Endothelial cell of umbilical vein (primary cell): Measurements from ENCODE around the gene ANKRD34B. TPM values are rescaled to one million over a fixed set of nuclear protein-coding genes. Genes with fewer than 3 reads are reported as not detected.

ENCODE experiments used
- BruUV-seq: library from RNA; stranded (reverse); fragments of 400-500 nt; replicated peaks from 2 replicates; lab custom pipeline; 2021; lab: Mats Ljungman, UMichigan
- CTCF ChIA-PET: fragments of 300-600, 350-600 bp; sonication (Branson Sonifier 250); formaldehyde crosslinking; loops from one replicate; lab custom pipeline; 2021; ENCODE audit warnings: antibody characterized with exemption, inconsistent platforms; lab: Charles Lee
- POLR2A ChIA-PET: fragments of 300-600, 350-600 bp; sonication (Branson Sonifier 250); formaldehyde crosslinking; loops from one replicate; lab custom pipeline; 2021; ENCODE audit warnings: antibody characterized with exemption, inconsistent platforms; lab: Charles Lee
- DNase-seq: peaks from one replicate; pipeline ENCODE4 v3.0.0-alpha.2; 2011; ENCODE audit warnings: low read depth, low spot score
- FAIRE-seq: peaks from 2 replicates; lab custom pipeline; 2011; peaks lifted over from hg19 to GRCh38; lab: Jason Lieb, UNC
- H2AFZ ChIP-seq: 2 replicates; pipeline ENCODE4 v1.6.0; 2012; ENCODE audit warnings: low read depth, low read length, control low read depth, inconsistent platforms
- H3K27ac ChIP-seq: 2 replicates; pipeline ENCODE4 v1.5.1; 2011; ENCODE audit warnings: low read depth, mild to moderate bottlenecking, control low read depth, low read length, moderate library complexity; ENCODE audit not compliant: insufficient read depth
- H3K27me3 ChIP-seq, 2 experiments: 2 replicates each; pipeline versions ENCODE4 v1.6.0 to v1.6.1; 2011; ENCODE audit warnings: low read length in 2 of 2, mixed read lengths in 1 of 2; ENCODE audit not compliant: control insufficient read depth in 2 of 2, insufficient read depth in 2 of 2
- H3K36me3 ChIP-seq, 2 experiments: 2 replicates in 1 of 2; 3 replicates in 1 of 2; pipeline ENCODE4 v1.5.1; 2011; ENCODE audit warnings: low read length in 2 of 2, mild to moderate bottlenecking in 1 of 2, moderate library complexity in 1 of 2; ENCODE audit not compliant: control insufficient read depth in 2 of 2, insufficient read depth in 2 of 2; ENCODE audit errors: extremely low read depth in 1 of 2
- H3K4me1 ChIP-seq: 3 replicates; pipeline ENCODE4 v1.5.1; 2011; ENCODE audit warnings: mild to moderate bottlenecking, low read length; ENCODE audit not compliant: control insufficient read depth, insufficient read depth; ENCODE audit errors: extremely low read depth
- H3K4me2 ChIP-seq: 2 replicates; pipeline ENCODE4 v1.6.1; 2011; ENCODE audit warnings: low read length, control low read depth, mixed read lengths; ENCODE audit not compliant: insufficient read depth
- H3K4me3 ChIP-seq, 3 experiments: fragments of 200-600 bp in 1 of 3; sonication (generic), shearing (Covaris generic) in 1 of 3; replicated peaks in 1 of 3; 2 replicates each; pipeline ENCODE4 v1.5.1; 2011 to 2016; ENCODE audit warnings: control low read depth in 3 of 3, low read length in 3 of 3, mild to moderate bottlenecking in 2 of 3, inconsistent platforms in 1 of 3, low read depth in 1 of 3, moderate library complexity in 1 of 3; ENCODE audit not compliant: insufficient read depth in 1 of 3
- H3K79me2 ChIP-seq: 2 replicates; pipeline ENCODE4 v1.6.0; 2012; ENCODE audit warnings: low read length, inconsistent platforms; ENCODE audit not compliant: control insufficient read depth, insufficient read depth
- H3K9ac ChIP-seq: replicated peaks from 2 replicates; pipeline ENCODE3; 2011; ENCODE audit warnings: low read length, control low read depth; ENCODE audit not compliant: insufficient read depth; ENCODE audit errors: extremely low read depth
- H3K9me1 ChIP-seq: replicated peaks from 3 replicates; pipeline ENCODE4 v1.6.0; 2011; ENCODE audit warnings: mild to moderate bottlenecking, low read length; ENCODE audit not compliant: control insufficient read depth, insufficient read depth; ENCODE audit errors: extremely low read depth
- H3K9me3 ChIP-seq: replicated peaks from 2 replicates; pipeline ENCODE4 v1.5.1; 2012; ENCODE audit warnings: low read length, inconsistent platforms; ENCODE audit not compliant: control insufficient read depth, insufficient read depth
- H4K20me1 ChIP-seq: replicated peaks from 2 replicates; pipeline ENCODE3; 2011; ENCODE audit warnings: mild to moderate bottlenecking, low read length; ENCODE audit not compliant: control insufficient read depth, insufficient read depth; ENCODE audit errors: extremely low read depth
- CTCF ChIP-seq, 2 donors: IDR thresholded peaks; 1 replicate in 1 of 2; 2 replicates in 1 of 2; pipeline ENCODE4 v1.5.1; 2011; ENCODE audit warnings: low read length in 2 of 2, mild to moderate bottlenecking in 2 of 2, moderate library complexity in 2 of 2, control low read depth in 1 of 2, inconsistent platforms in 1 of 2, low read depth in 1 of 2; ENCODE audit not compliant: insufficient read depth in 1 of 2; ENCODE audit errors: extremely low read depth in 1 of 2
- EZH2 ChIP-seq: IDR thresholded peaks from 2 replicates; pipeline ENCODE4 v1.6.1; 2012; ENCODE audit warnings: borderline replicate concordance, low read depth, mild to moderate bottlenecking, moderate library complexity, low read length, inconsistent platforms; ENCODE audit not compliant: severe bottlenecking
- FOS ChIP-seq: IDR thresholded peaks from 2 replicates; pipeline ENCODE4 v1.6.1; 2011; ENCODE audit warnings: mild to moderate bottlenecking, low read length, moderate library complexity, borderline replicate concordance; ENCODE audit not compliant: insufficient read depth
- GATA2 ChIP-seq: IDR thresholded peaks from 2 replicates; pipeline ENCODE4 v1.7.0; 2011; ENCODE audit warnings: low read depth, mild to moderate bottlenecking, moderate library complexity, mixed read lengths, low read length; ENCODE audit not compliant: insufficient read length, insufficient read depth
- JUN ChIP-seq: IDR thresholded peaks from 2 replicates; pipeline ENCODE4 v1.6.1; 2011; ENCODE audit warnings: borderline replicate concordance, low read depth; ENCODE audit not compliant: insufficient read length, insufficient read depth
- MAX ChIP-seq: IDR thresholded peaks from 2 replicates; pipeline ENCODE4 v1.6.1; 2011; ENCODE audit not compliant: insufficient read depth, insufficient read length
- MYC ChIP-seq: IDR thresholded peaks from one replicate; pipeline ENCODE4 v1.6.1; 2011; ENCODE audit warnings: mild to moderate bottlenecking, low read depth, low read length
- POLR2A ChIP-seq: IDR thresholded peaks from 2 replicates; pipeline ENCODE4 v1.6.1; 2012; ENCODE audit warnings: low read depth, mild to moderate bottlenecking, control low read depth, low read length
- POLR2AphosphoS5 ChIP-seq: IDR thresholded peaks from 2 replicates; pipeline ENCODE4 v1.6.1; 2012; ENCODE audit warnings: low read depth, mild to moderate bottlenecking, control low read depth, low read length, moderate library complexity; ENCODE audit not compliant: insufficient read depth
- dilution Hi-C: fragments of 300-500 bp; cut with MboI; formaldehyde crosslinking; loops from one replicate; pipeline ENCODE4 v1.15.0; 2019; ENCODE audit warnings: low sequenced_read_pairs; ENCODE audit not compliant: extremely low pct_ligation_motif_present
- intact Hi-C: fragments of 100-400 bp; cut with micrococcal nuclease; formaldehyde crosslinking; loops from one replicate; pipeline ENCODE4 v1.10.0; 2022
- polyA plus RNA-seq, 4 experiments: library from polyadenylated mRNA; depleted of rRNA in 3 of 4; stranded (reverse) in 3 of 4; unstranded in 1 of 4; fragments of >200 nt; gene quantifications; 2 replicates each; pipeline versions ENCODE4 v1.2.1 to v1.2.3, GENCODE V29; 2011 to 2012; ENCODE audit warnings: missing spikeins in 1 of 4
- total RNA-seq: library from RNA; stranded (reverse); gene quantifications from 2 replicates; pipeline ENCODE4 v1.2.3, GENCODE V29; 2021

ANKRD34B gene
- total and polyA plus RNA-seq, 2 donors (not counting 3 experiments of a cell fraction or from before 2014, with no cell fraction given), result not detected

- ChIA-PET POLR2A (no interaction called here), CTCF (no interaction called here)
- dilution Hi-C loops (no loop called here), intact Hi-C loops (no loop called here)
- Histone ChIP-seq H3K9me1 (no peaks in the 10 kb centered on the region), H3K36me3 (no peaks in the 10 kb centered on the region), H3K4me1 (no peaks in the 10 kb centered on the region), H3K27ac (no peak overlapping the region), H3K27me3 (peaks cover 2 to 4% of the 10 kb centered on the region in 2 experiments), H2AFZ (no peak overlapping the region), H3K4me2 (no peak overlapping the region), H3K4me3 (no peak overlapping the region), H3K79me2 (no peaks in the 10 kb centered on the region), H4K20me1 (no peaks in the 10 kb centered on the region), H3K9me3 (no peaks in the 10 kb centered on the region), H3K9ac (no peak overlapping the region)
- FAIRE-seq (no peak), DNase-seq (no peak)
- no TSS peak for BruUV-seq
- TF ChIP-seq FOS, result no peak
- TF ChIP-seq EZH2, result no peak
- TF ChIP-seq POLR2AphosphoS5, result no peak
- TF ChIP-seq CTCF (IDR thresholded peaks at IDR 0.05; ENCODE audit: extremely low read depth in 1 of 2, insufficient read depth in 1 of 2, low read depth in 1 of 2, low read length in 2 of 2), result no peak
- TF ChIP-seq JUN, result no peak
- no peak for TF ChIP-seq MAX
- no peak for TF ChIP-seq POLR2A
- TF ChIP-seq GATA2, result no peak
- TF ChIP-seq MYC, result no peak
Measured at GRCh38 chr5:80594810-80595209, 24.7 kb upstream of the ANKRD34B start.
